Measurements from ENCODE around the gene STX12.

STX12 gene

DNA sequence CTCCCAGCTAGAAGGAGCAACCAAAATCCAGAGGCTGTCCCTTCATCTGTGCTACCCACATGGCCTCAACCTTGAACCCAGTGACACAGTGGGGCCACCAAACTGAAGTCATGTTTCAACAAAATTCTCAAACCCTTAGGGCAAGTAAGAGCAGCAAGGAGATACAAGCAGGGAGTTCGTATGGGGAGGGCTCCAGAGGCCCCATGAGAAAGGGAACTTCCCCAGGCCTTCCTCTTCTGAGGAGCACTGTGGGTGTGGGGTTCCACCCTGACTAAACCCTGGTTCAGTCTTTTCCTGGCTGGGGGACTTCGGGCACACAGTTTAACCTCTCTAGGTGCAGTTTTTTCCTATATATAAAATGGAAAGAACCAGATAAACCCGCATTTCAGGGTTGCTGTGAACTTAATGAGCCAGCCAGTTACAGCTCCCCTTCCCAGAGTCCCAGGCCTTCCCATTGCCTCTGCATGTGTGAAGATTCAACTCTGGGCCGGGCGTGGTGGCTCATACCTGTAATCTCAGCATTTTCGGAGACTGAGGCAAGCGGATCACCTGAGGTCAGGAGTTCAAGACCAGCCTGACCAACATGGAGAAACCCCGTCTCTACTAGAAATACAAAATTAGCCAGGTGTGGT lies 91.4 kb downstream of the STX12 start:
- Histone ChIP-seq H3K9me3 (ENCODE audit: insufficient read depth, low read depth, low read length) (no peaks in the 10 kb centered on the region), H3K4me3 (ENCODE audit: low read length, poor library complexity, severe bottlenecking) (no peak overlapping the region), H3K4me1 (ENCODE audit: insufficient read depth, low read length, poor library complexity, severe bottlenecking) (peaks cover 30% of the 10 kb centered on the region), H3K79me2 (ENCODE audit: insufficient read depth, low read length) (no peaks in the 10 kb centered on the region), H2AFZ (ENCODE audit: low read length) (peak overlapping the region; percentile 99), H3F3A (ENCODE audit: low read depth) (no peaks in the 10 kb centered on the region), H3K36me3 (ENCODE audit: insufficient read depth, low read length) (no peaks in the 10 kb centered on the region), H3K9ac (ENCODE audit: low read depth, low read length, poor library complexity, severe bottlenecking) (no peak overlapping the region), H3K9me2 (replicated peaks; ENCODE audit: low read depth, low read length) (no peaks in the 10 kb centered on the region), H3K4me2 (ENCODE audit: low read depth, low read length, poor library complexity, severe bottlenecking) (peak overlapping the region; percentile 30), H4K20me1 (ENCODE audit: insufficient read depth, low read length, poor library complexity, severe bottlenecking) (no peaks in the 10 kb centered on the region), H3K27me3 (ENCODE audit: insufficient read depth, low read length, poor library complexity, severe bottlenecking) (no peaks in the 10 kb centered on the region)
- TF ChIP-seq, protein P1, sequence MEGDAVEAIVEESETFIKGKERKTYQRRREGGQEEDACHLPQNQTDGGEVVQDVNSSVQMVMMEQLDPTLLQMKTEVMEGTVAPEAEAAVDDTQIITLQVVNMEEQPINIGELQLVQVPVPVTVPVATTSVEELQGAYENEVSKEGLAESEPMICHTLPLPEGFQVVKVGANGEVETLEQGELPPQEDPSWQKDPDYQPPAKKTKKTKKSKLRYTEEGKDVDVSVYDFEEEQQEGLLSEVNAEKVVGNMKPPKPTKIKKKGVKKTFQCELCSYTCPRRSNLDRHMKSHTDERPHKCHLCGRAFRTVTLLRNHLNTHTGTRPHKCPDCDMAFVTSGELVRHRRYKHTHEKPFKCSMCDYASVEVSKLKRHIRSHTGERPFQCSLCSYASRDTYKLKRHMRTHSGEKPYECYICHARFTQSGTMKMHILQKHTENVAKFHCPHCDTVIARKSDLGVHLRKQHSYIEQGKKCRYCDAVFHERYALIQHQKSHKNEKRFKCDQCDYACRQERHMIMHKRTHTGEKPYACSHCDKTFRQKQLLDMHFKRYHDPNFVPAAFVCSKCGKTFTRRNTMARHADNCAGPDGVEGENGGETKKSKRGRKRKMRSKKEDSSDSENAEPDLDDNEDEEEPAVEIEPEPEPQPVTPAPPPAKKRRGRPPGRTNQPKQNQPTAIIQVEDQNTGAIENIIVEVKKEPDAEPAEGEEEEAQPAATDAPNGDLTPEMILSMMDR (conservative IDR thresholded peaks at IDR 0.05; ENCODE audit: low read length), result no peak
- no peak for TF ChIP-seq EZH2phosphoT487 (IDR thresholded peaks at IDR 0.05; ENCODE audit: borderline replicate concordance)

DNA sequence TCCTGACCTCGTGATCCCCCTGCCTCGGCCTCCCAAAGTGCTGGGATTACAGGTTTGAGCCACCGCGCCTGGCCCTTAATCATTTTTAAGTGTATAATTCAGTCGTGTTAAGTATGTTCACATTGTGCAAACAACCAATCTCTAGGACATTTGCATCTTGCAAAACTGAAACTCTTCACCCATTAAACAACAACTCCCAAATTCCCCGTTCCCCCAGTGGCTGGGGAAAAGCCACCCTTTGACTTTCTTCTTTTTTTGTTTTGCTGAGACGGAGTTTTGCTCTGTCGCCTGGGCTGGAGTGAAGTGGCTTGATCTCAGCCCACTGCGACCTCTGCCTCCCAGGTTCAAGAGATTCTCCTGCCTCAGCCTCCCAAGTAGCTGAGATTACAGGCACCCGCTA lies 92.8 kb downstream of the STX12 start:
- Histone ChIP-seq H3K4me1 (ENCODE audit: insufficient read depth, low read length, poor library complexity, severe bottlenecking) (peaks cover 39% of the 10 kb centered on the region), H4K20me1 (ENCODE audit: insufficient read depth, low read length, poor library complexity, severe bottlenecking) (no peaks in the 10 kb centered on the region), H3K36me3 (ENCODE audit: insufficient read depth, low read length) (no peaks in the 10 kb centered on the region), H3K79me2 (ENCODE audit: insufficient read depth, low read length) (no peaks in the 10 kb centered on the region), H3F3A (ENCODE audit: low read depth) (no peaks in the 10 kb centered on the region), H3K4me3 (ENCODE audit: low read length, poor library complexity, severe bottlenecking) (no peak overlapping the region), H3K4me2 (ENCODE audit: low read depth, low read length, poor library complexity, severe bottlenecking) (no peak overlapping the region), H3K9me2 (replicated peaks; ENCODE audit: low read depth, low read length) (no peaks in the 10 kb centered on the region), H3K9ac (ENCODE audit: low read depth, low read length, poor library complexity, severe bottlenecking) (no peak overlapping the region), H3K27me3 (ENCODE audit: insufficient read depth, low read length, poor library complexity, severe bottlenecking) (no peaks in the 10 kb centered on the region), H2AFZ (ENCODE audit: low read length) (no peak overlapping the region), H3K9me3 (ENCODE audit: insufficient read depth, low read depth, low read length) (no peaks in the 10 kb centered on the region)
- TF ChIP-seq, protein P1 (conservative IDR thresholded peaks at IDR 0.05; ENCODE audit: low read length), result no peak
- TF ChIP-seq EZH2phosphoT487 (IDR thresholded peaks at IDR 0.05; ENCODE audit: borderline replicate concordance), result no peak

DNA sequence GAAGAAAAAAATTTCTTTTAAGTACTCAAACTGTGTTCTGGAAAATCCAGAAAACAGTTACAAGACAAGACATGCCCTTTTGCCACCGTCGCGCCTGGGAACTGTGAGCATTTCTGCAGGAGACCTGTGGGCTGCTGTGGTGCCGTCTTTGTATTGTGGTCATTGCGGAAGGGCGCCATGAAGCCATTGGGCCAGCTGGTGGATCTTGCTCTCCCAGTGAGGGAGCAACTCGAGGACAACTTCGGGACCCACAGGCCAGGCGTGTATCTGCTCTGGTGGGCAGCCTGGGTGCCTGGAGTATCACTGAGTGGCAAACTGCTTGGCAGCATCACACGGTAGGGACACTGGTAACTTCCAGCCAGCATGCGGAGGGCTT lies 95.5 kb downstream of the STX12 start:
- H2AFZ ChIP-seq (ENCODE audit: low read length), result peak overlapping the region; percentile 69

More for the DNA sequence above, 95.5 kb downstream of the STX12 start:
- H3K9ac ChIP-seq (ENCODE audit: low read depth, low read length, poor library complexity, severe bottlenecking), result peak overlapping the region; percentile 66
- no peaks in the 10 kb centered on the region for H3K36me3 ChIP-seq (ENCODE audit: insufficient read depth, low read length)
- no peaks in the 10 kb centered on the region for H3K27me3 ChIP-seq (ENCODE audit: insufficient read depth, low read length, poor library complexity, severe bottlenecking)
- no peaks in the 10 kb centered on the region for H3K9me3 ChIP-seq (ENCODE audit: insufficient read depth, low read depth, low read length)
- H3K4me2 ChIP-seq (ENCODE audit: low read depth, low read length, poor library complexity, severe bottlenecking), result peak overlapping the region; percentile 87
- no peaks in the 10 kb centered on the region for H3K9me2 ChIP-seq (replicated peaks; ENCODE audit: low read depth, low read length)
- TF ChIP-seq EZH2phosphoT487 (IDR thresholded peaks at IDR 0.05; ENCODE audit: borderline replicate concordance), result no peak
- TF ChIP-seq, protein P1 (conservative IDR thresholded peaks at IDR 0.05; ENCODE audit: low read length), result no peak
- H3K79me2 ChIP-seq (ENCODE audit: insufficient read depth, low read length), result no peaks in the 10 kb centered on the region
- no peaks in the 10 kb centered on the region for H4K20me1 ChIP-seq (ENCODE audit: insufficient read depth, low read length, poor library complexity, severe bottlenecking)
- no peaks in the 10 kb centered on the region for H3F3A ChIP-seq (ENCODE audit: low read depth)
- H3K4me1 ChIP-seq (ENCODE audit: insufficient read depth, low read length, poor library complexity, severe bottlenecking), result peaks cover 32% of the 10 kb centered on the region
- H3K4me3 ChIP-seq (ENCODE audit: low read length, poor library complexity, severe bottlenecking), result peak overlapping the region; percentile 71
